Thyroid gland (tissue), 4 donors: Measurements from ENCODE around the gene ADARB1. TPM values are rescaled to one million over a fixed set of nuclear protein-coding genes. Genes with fewer than 3 reads are reported as not detected.

Experiments
- DNase-seq, 2 donors: peaks; one replicate each; pipeline ENCODE4 v3.0.0-alpha.2; 2019
- H3K27ac ChIP-seq, 3 donors: fragments of 200-600 bp; sonication (generic); 1 replicate in 2 of 3; 2 replicates in 1 of 3; pipeline ENCODE4 v1.5.1; 2016 to 2019; ENCODE audit warnings: mild to moderate bottlenecking in 1 of 3, moderate library complexity in 1 of 3
- H3K27me3 ChIP-seq: fragments of 200-600 bp; sonication (generic); one replicate; pipeline ENCODE4 v1.5.1; 2019
- H3K36me3 ChIP-seq, 2 donors: fragments of 200-600 bp; sonication (generic); one replicate each; pipeline ENCODE4 v1.5.1; 2016 to 2019
- H3K4me1 ChIP-seq, 2 donors: fragments of 200-600 bp; sonication (generic); one replicate each; pipeline ENCODE4 v1.5.1; 2017 to 2019
- H3K4me3 ChIP-seq, 3 donors: fragments of 200-600 bp; sonication (generic); replicated peaks in 1 of 3; 1 replicate in 2 of 3; 2 replicates in 1 of 3; pipeline ENCODE4 v1.5.1; 2016; ENCODE audit warnings: mild to moderate bottlenecking in 1 of 3
- H3K9me3 ChIP-seq: fragments of 200-600 bp; sonication (generic); one replicate; pipeline ENCODE4 v1.5.1; 2017
- CTCF ChIP-seq, 6 experiments: fragments of 200-600 bp in 3 of 6; fragments of 450-650 bp in 3 of 6; sonication (generic) in 3 of 6; IDR thresholded peaks; one replicate each; pipeline ENCODE4 v1.5.1; 2016 to 2019; ENCODE audit warnings: antibody characterized with exemption in 6 of 6, mild to moderate bottlenecking in 2 of 6, inconsistent platforms in 1 of 6, moderate library complexity in 1 of 6
- POLR2A ChIP-seq, 2 donors: fragments of 450-650 bp; IDR thresholded peaks; one replicate each; pipeline ENCODE4 v1.6.1; 2017; ENCODE audit warnings: antibody characterized with exemption in 2 of 2, mild to moderate bottlenecking in 2 of 2, moderate library complexity in 1 of 2
- WGBS, 2 donors: methylation state at CpG; one replicate each; pipeline ENCODE4 v1.1.5; 2017; 5-methylcytosine and 5-hydroxymethylcytosine counted together
- intact Hi-C: fragments of 100-400 bp; cut with DNase I; formaldehyde crosslinking; loops from one replicate; pipeline ENCODE4 v1.15.1; 2023
- total RNA-seq, 4 donors: library from RNA; depleted of rRNA; stranded (reverse); fragments of >200 nt; gene quantifications; one replicate each; pipeline ENCODE4 v1.2.3, GENCODE V29; 2016

ADARB1 gene
- total RNA-seq, 4 donors from 2014 or later: 5.0 to 20.2 (median 10.1) TPM

- Histone ChIP-seq H3K9me3 (no peaks in the 10 kb centered on the region), H3K4me1 (peaks cover 0 to 13% of the 10 kb centered on the region in 2 donors), H3K4me3 (no peak overlapping the region), H3K27me3 (no peaks in the 10 kb centered on the region), H3K27ac (no peak overlapping the region), H3K36me3 (no peaks in the 10 kb centered on the region)
- WGBS, 2 donors: 94 to 97% methylated on average over 8 of the region's 8 CpGs
- intact Hi-C loops: no loop called here
- no peak for DNase-seq
- TF ChIP-seq CTCF (IDR thresholded peaks at IDR 0.05) (no peak), POLR2A (IDR thresholded peaks at IDR 0.05) (no peak)
Measured at GRCh38 chr21:45170987-45171386, 96.6 kb downstream of the ADARB1 start.

GRCh38 chr21:45172420-45172819 lies 98.0 kb downstream of the ADARB1 start:
- TF ChIP-seq CTCF (IDR thresholded peaks at IDR 0.05) (no peak), POLR2A (IDR thresholded peaks at IDR 0.05) (no peak)
- peaks cover 0 to 6% of the 10 kb centered on the region in 2 donors for H3K4me1 ChIP-seq
- no peak for DNase-seq
- no peaks in the 10 kb centered on the region for H3K9me3 ChIP-seq
- no peak overlapping the region for H3K4me3 ChIP-seq
- intact Hi-C loops: no loop called here
- no peaks in the 10 kb centered on the region for H3K36me3 ChIP-seq
- H3K27ac ChIP-seq: no peak overlapping the region
- WGBS, 2 donors: 92 to 95% methylated on average over 10 of the region's 10 CpGs
- H3K27me3 ChIP-seq: no peaks in the 10 kb centered on the region

DNA sequence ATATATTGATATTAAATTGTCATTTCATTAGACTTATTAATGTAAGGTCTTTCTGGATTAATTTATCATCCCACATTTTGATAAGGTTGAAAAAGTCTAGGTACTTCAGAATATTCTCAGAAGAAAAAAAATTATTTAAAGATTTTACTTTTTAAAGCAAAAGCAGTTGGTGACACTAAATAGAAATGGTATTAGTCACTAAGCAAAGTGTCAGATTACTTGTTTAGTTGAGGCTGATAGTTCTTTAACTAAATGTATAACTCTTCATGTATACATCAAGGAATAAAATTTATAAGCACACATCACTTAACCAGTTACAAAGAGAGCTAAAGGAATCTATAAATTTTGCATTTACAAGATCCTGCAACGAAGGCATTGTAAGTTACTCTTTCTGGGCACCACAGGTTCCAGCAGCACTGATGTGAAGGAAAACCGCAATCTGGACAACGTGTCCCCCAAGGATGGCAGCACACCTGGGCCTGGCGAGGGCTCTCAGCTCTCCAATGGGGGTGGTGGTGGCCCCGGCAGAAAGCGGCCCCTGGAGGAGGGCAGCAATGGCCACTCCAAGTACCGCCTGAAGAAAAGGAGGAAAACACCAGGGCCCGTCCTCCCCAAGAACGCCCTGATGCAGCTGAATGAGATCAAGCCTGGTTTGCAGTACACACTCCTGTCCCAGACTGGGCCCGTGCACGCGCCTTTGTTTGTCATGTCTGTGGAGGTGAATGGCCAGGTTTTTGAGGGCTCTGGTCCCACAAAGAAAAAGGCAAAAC lies 101.1 kb downstream of the ADARB1 start:
- Histone ChIP-seq H3K4me1 (no peaks in the 10 kb centered on the region), H3K27me3 (no peaks in the 10 kb centered on the region), H3K9me3 (no peaks in the 10 kb centered on the region), H3K4me3 (no peak overlapping the region), H3K36me3 (no peaks in the 10 kb centered on the region), H3K27ac (no peak overlapping the region)
- no peak for TF ChIP-seq CTCF (IDR thresholded peaks at IDR 0.05)
- TF ChIP-seq POLR2A (IDR thresholded peaks at IDR 0.05): no peak
- intact Hi-C loops: no loop called here
- 95 to 96% methylated on average over 12 of the region's 12 CpGs for WGBS, 2 donors
- no peak for DNase-seq

- intact Hi-C loops: no loop called here
Measured at GRCh38 chr21:45176141-45176540, 101.8 kb downstream of the ADARB1 start.

More at GRCh38 chr21:45176141-45176540, 101.8 kb downstream of the ADARB1 start:
- no peaks in the 10 kb centered on the region for H3K9me3 ChIP-seq
- no peaks in the 10 kb centered on the region for H3K27me3 ChIP-seq
- H3K36me3 ChIP-seq: no peaks in the 10 kb centered on the region
- H3K27ac ChIP-seq: no peak overlapping the region
- H3K4me3 ChIP-seq: no peak overlapping the region
- no peak for DNase-seq
- TF ChIP-seq CTCF (IDR thresholded peaks at IDR 0.05) (no peak), POLR2A (IDR thresholded peaks at IDR 0.05) (no peak)
- 94 to 97% methylated on average over 16 of the region's 16 CpGs for WGBS, 2 donors
- H3K4me1 ChIP-seq: no peaks in the 10 kb centered on the region
